H1 (cell line): Measurements from ENCODE around the gene LGALS3. TPM values are rescaled to one million over a fixed set of nuclear protein-coding genes. Genes with fewer than 3 reads are reported as not detected.

Experiments used
- CTCF ChIA-PET: fragments of 300-600 bp; sonication (Branson Sonifier 250); formaldehyde crosslinking; loops from one replicate; lab custom pipeline; 2021; ENCODE audit not compliant: partially characterized antibody; lab: Charles Lee
- POLR2A ChIA-PET: fragments of 300-600 bp; sonication (Branson Sonifier 250); formaldehyde crosslinking; loops from one replicate; lab custom pipeline; 2021; ENCODE audit warnings: inconsistent platforms; ENCODE audit not compliant: partially characterized antibody; lab: Charles Lee
- DNase-seq, 2 experiments: peaks; one replicate each; pipeline versions ENCODE4 v3.0.0 to v3.0.0-alpha.2; 2010 to 2022; ENCODE audit warnings: low spot score in 2 of 2, low read depth in 1 of 2, mixed read lengths in 1 of 2
- FAIRE-seq: peaks from 2 replicates; lab custom pipeline; 2011; peaks lifted over from hg19 to GRCh38; lab: Jason Lieb, UNC
- H2AFZ ChIP-seq: 2 replicates; pipeline ENCODE4 v1.8.1; 2012; ENCODE audit warnings: low read length, inconsistent platforms
- H2AK5ac ChIP-seq: 2 replicates; pipeline ENCODE4 v1.6.1; 2013; ENCODE audit warnings: low read depth, low read length
- H2BK120ac ChIP-seq: replicated peaks from 2 replicates; pipeline ENCODE3; 2013; ENCODE audit warnings: low read depth, low read length, inconsistent platforms
- H2BK12ac ChIP-seq: 2 replicates; pipeline ENCODE4 v1.6.1; 2013; ENCODE audit warnings: low read depth, low read length
- H2BK15ac ChIP-seq: 2 replicates; pipeline ENCODE4 v1.6.1; 2013; ENCODE audit warnings: low read length
- H2BK20ac ChIP-seq: 2 replicates; pipeline ENCODE4 v1.6.1; 2013; ENCODE audit warnings: low read length
- H2BK5ac ChIP-seq: 2 replicates; pipeline ENCODE4 v1.6.1; 2013; ENCODE audit warnings: low read depth, low read length
- H3K14ac ChIP-seq: 2 replicates; pipeline ENCODE4 v1.6.1; 2013; ENCODE audit warnings: inconsistent platforms; ENCODE audit not compliant: insufficient read length
- H3K18ac ChIP-seq: 2 replicates; pipeline ENCODE4 v1.6.1; 2013; ENCODE audit warnings: low read length; ENCODE audit errors: extremely low read depth
- H3K23ac ChIP-seq: 2 replicates; pipeline ENCODE4 v1.6.1; 2013; ENCODE audit warnings: inconsistent platforms; ENCODE audit not compliant: insufficient read length
- H3K23me2 ChIP-seq: 2 replicates; pipeline ENCODE4 v1.6.1; 2013; ENCODE audit warnings: low read depth, low read length
- H3K27ac ChIP-seq: 2 replicates; pipeline ENCODE4 v1.6.1; 2011; ENCODE audit warnings: low read depth, low read length, inconsistent platforms
- H3K27me3 ChIP-seq, 4 experiments: replicated peaks in 1 of 4; 1 replicate in 1 of 4; 2 replicates in 3 of 4; pipeline versions ENCODE4 v1.6.1 to v1.8.1; 2011 to 2013; ENCODE audit warnings: low read length in 3 of 4, mild to moderate bottlenecking in 3 of 4, inconsistent platforms in 2 of 4, mixed read lengths in 2 of 4, moderate library complexity in 1 of 4; ENCODE audit not compliant: control insufficient read depth in 3 of 4, insufficient read depth in 3 of 4; ENCODE audit errors: extremely low read depth in 1 of 4
- H3K36me3 ChIP-seq, 4 experiments: 2 replicates each; pipeline versions ENCODE4 v1.6.1 to v1.8.1; 2011 to 2013; ENCODE audit warnings: mild to moderate bottlenecking in 4 of 4, low read length in 3 of 4, moderate library complexity in 2 of 4, control low read depth in 1 of 4, inconsistent platforms in 1 of 4; ENCODE audit not compliant: insufficient read depth in 4 of 4, control insufficient read depth in 2 of 4
- H3K4ac ChIP-seq: replicated peaks from 2 replicates; pipeline ENCODE3; 2013; ENCODE audit warnings: low read length, low read depth, mixed read lengths, inconsistent platforms; ENCODE audit not compliant: insufficient read length
- H3K4me1 ChIP-seq, 4 experiments: replicated peaks in 1 of 4; 1 replicate in 1 of 4; 2 replicates in 3 of 4; pipeline versions ENCODE4 v1.6.1 to v1.8.1; 2011 to 2013; ENCODE audit warnings: low read length in 3 of 4, inconsistent platforms in 2 of 4, mixed read lengths in 1 of 4; ENCODE audit not compliant: insufficient read depth in 4 of 4, control insufficient read depth in 3 of 4
- H3K4me2 ChIP-seq, 2 experiments: 2 replicates each; pipeline versions ENCODE4 v1.6.1 to v1.8.1; 2011 to 2013; ENCODE audit warnings: low read depth in 2 of 2, low read length in 2 of 2, control low read depth in 1 of 2, inconsistent platforms in 1 of 2, mild to moderate bottlenecking in 1 of 2; ENCODE audit not compliant: insufficient read depth in 1 of 2
- H3K4me3 ChIP-seq, 4 experiments: fragments of 200-600, 300-600 bp in 1 of 4; sonication (generic), shearing (Covaris generic), sonication (Bioruptor Twin) in 1 of 4; 2 replicates each; pipeline versions ENCODE4 v1.5.1 to v1.8.1; 2011 to 2016; ENCODE audit warnings: low read length in 4 of 4, low read depth in 3 of 4, control low read depth in 2 of 4, inconsistent platforms in 2 of 4, mild to moderate bottlenecking in 2 of 4, mixed read lengths in 1 of 4, moderate library complexity in 1 of 4; ENCODE audit not compliant: insufficient read depth in 2 of 4; ENCODE audit errors: extremely low read depth in 1 of 4
- H3K56ac ChIP-seq: replicated peaks from 2 replicates; pipeline ENCODE3; 2013; ENCODE audit warnings: low read depth, mild to moderate bottlenecking, mixed read lengths, low read length, inconsistent platforms; ENCODE audit not compliant: insufficient read length
- H3K79me1 ChIP-seq: 2 replicates; pipeline ENCODE4 v1.6.1; 2013; ENCODE audit warnings: low read depth, low read length, control low read depth
- H3K79me2 ChIP-seq, 2 experiments: 2 replicates each; pipeline versions ENCODE4 v1.6.1 to v1.8.1; 2012 to 2013; ENCODE audit warnings: low read length in 2 of 2, mild to moderate bottlenecking in 2 of 2, inconsistent platforms in 1 of 2; ENCODE audit not compliant: insufficient read depth in 2 of 2, control insufficient read depth in 1 of 2
- H3K9ac ChIP-seq, 4 experiments: replicated peaks in 1 of 4; 1 replicate in 1 of 4; 2 replicates in 3 of 4; pipeline versions ENCODE4 v1.6.1 to v1.8.1; 2011 to 2013; ENCODE audit warnings: low read depth in 3 of 4, low read length in 3 of 4, control low read depth in 2 of 4, mild to moderate bottlenecking in 2 of 4, moderate library complexity in 2 of 4, inconsistent platforms in 1 of 4; ENCODE audit errors: extremely low read depth in 1 of 4
- H3K9me3 ChIP-seq, 2 experiments: 2 replicates each; pipeline versions ENCODE4 v1.6.1 to v1.8.1; 2012 to 2013; ENCODE audit warnings: mild to moderate bottlenecking in 2 of 2, moderate library complexity in 2 of 2, control low read depth in 1 of 2, inconsistent platforms in 1 of 2, low read depth in 1 of 2, low read length in 1 of 2, mixed read lengths in 1 of 2; ENCODE audit not compliant: insufficient read depth in 2 of 2
- H4K20me1 ChIP-seq, 2 experiments: replicated peaks in 1 of 2; 2 replicates each; pipeline versions ENCODE3 to v1.8.1; 2011 to 2013; ENCODE audit warnings: inconsistent platforms in 2 of 2, low read length in 2 of 2, mild to moderate bottlenecking in 1 of 2; ENCODE audit not compliant: insufficient read depth in 2 of 2, control insufficient read depth in 1 of 2
- H4K5ac ChIP-seq: 2 replicates; pipeline ENCODE4 v1.6.1; 2013; ENCODE audit warnings: low read length, low read depth, mixed read lengths, inconsistent platforms; ENCODE audit not compliant: insufficient read length
- H4K8ac ChIP-seq: 2 replicates; pipeline ENCODE4 v1.8.0; 2013; ENCODE audit warnings: mild to moderate bottlenecking, moderate library complexity, low read length, inconsistent platforms; ENCODE audit not compliant: insufficient read depth; ENCODE audit errors: extremely low read depth
- H4K91ac ChIP-seq: replicated peaks from 2 replicates; pipeline ENCODE3; 2013; ENCODE audit warnings: low read length, mixed read lengths, inconsistent platforms; ENCODE audit not compliant: insufficient read length
- CTCF ChIP-seq, 3 experiments: IDR thresholded peaks; 1 replicate in 2 of 3; 2 replicates in 1 of 3; pipeline versions ENCODE4 v1.5.1 to v1.6.1; 2011; ENCODE audit warnings: low read length in 3 of 3, mild to moderate bottlenecking in 3 of 3, inconsistent platforms in 2 of 3, low read depth in 1 of 3, moderate library complexity in 1 of 3; ENCODE audit not compliant: insufficient read depth in 1 of 3; ENCODE audit errors: control extremely low read depth in 1 of 3
- RAD21 ChIP-seq, 2 experiments: IDR thresholded peaks in 1 of 2; conservative IDR thresholded peaks in 1 of 2; 2 replicates each; pipeline ENCODE4 v1.6.1; 2011; ENCODE audit warnings: low read depth in 2 of 2, low read length in 2 of 2, improper control_type of control experiment in 1 of 2, inconsistent platforms in 1 of 2, mild to moderate bottlenecking in 1 of 2, moderate library complexity in 1 of 2
- SP1 ChIP-seq: IDR thresholded peaks from 2 replicates; pipeline ENCODE4 v1.6.1; 2011; ENCODE audit warnings: low read depth, low read length
- WGBS, 2 experiments: shearing (Covaris generic) in 1 of 2; methylation state at CpG; one replicate each; pipeline versions ENCODE4 v1.1.6 to v1.1.7; 2013 to 2015; ENCODE audit warnings: low lambda C conversion rate in 2 of 2, mixed read lengths in 2 of 2, inconsistent platforms in 1 of 2, low coverage in 1 of 2, missing lambda C conversion rate in 1 of 2; ENCODE audit not compliant: insufficient replicate concordance in 2 of 2, insufficient coverage in 1 of 2, insufficient read length in 1 of 2; ENCODE audit errors: extremely low coverage in 1 of 2, missing lambda C conversion rate in 1 of 2; 5-methylcytosine and 5-hydroxymethylcytosine counted together
- polyA plus RNA-seq, 7 experiments: library from polyadenylated mRNA; depleted of rRNA in 3 of 7; stranded (reverse) in 5 of 7; unstranded in 2 of 7; fragments of >200 nt in 5 of 7; fragments of 200-250 nt in 2 of 7; gene quantifications; 1 replicate in 5 of 7; 2 replicates in 1 of 7; 4 replicates in 1 of 7; pipeline versions ENCODE4 v1.2.1 to v1.2.3, GENCODE V29; 2011 to 2013; ENCODE audit warnings: missing spikeins in 2 of 7, mixed read lengths in 2 of 7
- total RNA-seq: library from RNA; stranded (reverse); fragmentation: NEBNext Ultra II Directional; extraction: Animal tissue kit (Norgen Biotek cat#: 25700); gene quantifications from 2 replicates; pipeline ENCODE4 v1.2.1, GENCODE V29; 2021

The LGALS3 gene
- total and polyA plus RNA-seq, 2 of the 8 experiments (the other 6 are each of a cell fraction or from before 2014, with no cell fraction given) = 9.7 to 14.5 TPM

GRCh38 chr14:55138091-55138490 lies 9.0 kb downstream of the LGALS3 start:
- Histone ChIP-seq H2AFZ (no peak overlapping the region), H4K8ac (no peak overlapping the region), H3K9me3 (no peaks in the 10 kb centered on the region), H2BK20ac (no peak overlapping the region), H3K18ac (no peak overlapping the region), H2AK5ac (no peak overlapping the region), H3K23me2 (no peaks in the 10 kb centered on the region; the same call in 1 of the 2 replicates), H3K4me2 (no peak overlapping the region), H4K91ac (no peak overlapping the region), H3K23ac (no peak overlapping the region), H3K9ac (no peak overlapping the region), H3K4me3 (no peak overlapping the region), H4K20me1 (no peaks in the 10 kb centered on the region), H3K14ac (no peak overlapping the region), H3K4ac (no peak overlapping the region), H3K79me1 (no peaks in the 10 kb centered on the region), H4K5ac (no peak overlapping the region), H3K79me2 (no peaks in the 10 kb centered on the region), H3K27me3 (no peaks in the 10 kb centered on the region), H3K4me1 (no peaks in the 10 kb centered on the region), H3K56ac (no peak overlapping the region), H2BK12ac (no peak overlapping the region), H2BK15ac (no peak overlapping the region), H2BK120ac (no peak overlapping the region), H3K36me3 (peaks cover 0 to 9% (median 6%) of the 10 kb centered on the region in 4 experiments; a peak in 3 of 8 replicates), H3K27ac (no peak overlapping the region), H2BK5ac (no peak overlapping the region)
- no peak for FAIRE-seq
- WGBS, 2 experiments = 80% methylated on average over 7 of the region's 7 CpGs; no CpG with 5 or more reads in 1 of the 2 experiments
- ChIA-PET POLR2A (interaction anchor here (0.7 to 1.9 kb wide), 7 partner anchors 15 to 111 kb away, joined by 3 to 7 read pairs (median 4); partner anchors contain the start of genes SOCS4 and WDHD1), CTCF (interaction anchor here (0.6 to 3.5 kb wide), 19 partner anchors 9 to 166 kb away, joined by 3 to 29 read pairs (median 9); no protein-coding TSS in a partner anchor)
- TF ChIP-seq CTCF (IDR thresholded peaks at IDR 0.05; ENCODE audit: control extremely low read depth in 1 of 3, insufficient read depth in 1 of 3, low read depth in 1 of 3, low read length in 3 of 3) = peak; percentile 61 to 74 (median 63)
- TF ChIP-seq RAD21 (IDR thresholded peaks at IDR 0.05 in 1 of 2, conservative IDR thresholded peaks at IDR 0.05 in 1 of 2; ENCODE audit: low read depth in 2 of 2, low read length in 2 of 2) = peak; percentile 46 to 70
- no peak for TF ChIP-seq SP1
- peak in 1 of 2 experiments; percentile 70 for DNase-seq
